K562 (cell line): ENCODE data around the gene MRGPRF. TPM values are rescaled to one million over a fixed set of nuclear protein-coding genes. Genes with fewer than 3 reads are reported as not detected.

Experiments used
- CEBPG ChIP-seq, 3 experiments: fragments of 200-800 bp in 1 of 3; sonication (Bioruptor generic) in 1 of 3; sonication (generic) in 1 of 3; formaldehyde crosslinking in 1 of 3; IDR thresholded peaks in 2 of 3; conservative IDR thresholded peaks in 1 of 3; 2 replicates each; pipeline versions ENCODE4 v1.6.1 to v1.8.0; 2016 to 2022; ENCODE audit warnings: missing compliant biosample characterization in 2 of 3, missing genetic modification characterization in 2 of 3, mild to moderate bottlenecking in 1 of 3, missing genetic modification reagents in 1 of 3
- FOXP1 ChIP-seq: sonication (generic); formaldehyde crosslinking; IDR thresholded peaks from 2 replicates; pipeline ENCODE4 v1.8.0; 2022; ENCODE audit warnings: mild to moderate bottlenecking, missing genetic modification reagents
- SIN3A ChIP-seq, 2 experiments: fragments of 150-350 bp in 1 of 2; IDR thresholded peaks; 2 replicates each; pipeline ENCODE4 v1.6.1; 2011 to 2016; ENCODE audit warnings: borderline replicate concordance in 2 of 2, low read depth in 2 of 2, low read length in 2 of 2, mild to moderate bottlenecking in 2 of 2, moderate library complexity in 2 of 2; ENCODE audit not compliant: control insufficient read depth in 1 of 2
- polyA plus RNA-seq, 8 experiments: library from polyadenylated mRNA; depleted of rRNA in 4 of 8; stranded (reverse) in 5 of 8; unstranded in 3 of 8; fragments of >200 nt; fragmentation: Nextera tagmentation in 2 of 8; fragmentation: Illumina TruSeq in 1 of 8; extraction: Ambion mirVana in 2 of 8; extraction: Trizol in 1 of 8; gene quantifications; 2 replicates each; pipeline versions ENCODE4 v1.2.1 to v1.2.3, GENCODE V29; 2011 to 2014; ENCODE audit warnings: inconsistent platforms in 1 of 8, missing spikeins in 1 of 8
- total RNA-seq, 7 experiments: library from RNA; depleted of rRNA in 6 of 7; stranded (reverse); fragments of >200 nt in 6 of 7; fragmentation: Illumina TruSeq in 2 of 7; extraction: Trizol in 2 of 7; gene quantifications; 2 replicates each; pipeline versions ENCODE4 v1.2.1 to v1.2.3, GENCODE V29; 2011 to 2021; ENCODE audit warnings: low replicate concordance in 1 of 7
- TF ChIP-seq, protein P1 (sequence below), 2 experiments: fragments of 450-650 bp; formaldehyde crosslinking in 1 of 2; IDR thresholded peaks; 2 replicates each; pipeline versions ENCODE4 v1.4.0 to v1.6.1; 2014 to 2020; ENCODE audit warnings: mild to moderate bottlenecking in 2 of 2, borderline replicate concordance in 1 of 2, low read depth in 1 of 2

The MRGPRF gene
- total and polyA plus RNA-seq, 9 of the 15 experiments (the other 6 are each of a cell fraction or from before 2014, with no cell fraction given), result not detected

GRCh38 chr11:69027704-69028372 is 14.8 kb upstream of the MRGPRF start (continued):
- TF ChIP-seq, protein P1, sequence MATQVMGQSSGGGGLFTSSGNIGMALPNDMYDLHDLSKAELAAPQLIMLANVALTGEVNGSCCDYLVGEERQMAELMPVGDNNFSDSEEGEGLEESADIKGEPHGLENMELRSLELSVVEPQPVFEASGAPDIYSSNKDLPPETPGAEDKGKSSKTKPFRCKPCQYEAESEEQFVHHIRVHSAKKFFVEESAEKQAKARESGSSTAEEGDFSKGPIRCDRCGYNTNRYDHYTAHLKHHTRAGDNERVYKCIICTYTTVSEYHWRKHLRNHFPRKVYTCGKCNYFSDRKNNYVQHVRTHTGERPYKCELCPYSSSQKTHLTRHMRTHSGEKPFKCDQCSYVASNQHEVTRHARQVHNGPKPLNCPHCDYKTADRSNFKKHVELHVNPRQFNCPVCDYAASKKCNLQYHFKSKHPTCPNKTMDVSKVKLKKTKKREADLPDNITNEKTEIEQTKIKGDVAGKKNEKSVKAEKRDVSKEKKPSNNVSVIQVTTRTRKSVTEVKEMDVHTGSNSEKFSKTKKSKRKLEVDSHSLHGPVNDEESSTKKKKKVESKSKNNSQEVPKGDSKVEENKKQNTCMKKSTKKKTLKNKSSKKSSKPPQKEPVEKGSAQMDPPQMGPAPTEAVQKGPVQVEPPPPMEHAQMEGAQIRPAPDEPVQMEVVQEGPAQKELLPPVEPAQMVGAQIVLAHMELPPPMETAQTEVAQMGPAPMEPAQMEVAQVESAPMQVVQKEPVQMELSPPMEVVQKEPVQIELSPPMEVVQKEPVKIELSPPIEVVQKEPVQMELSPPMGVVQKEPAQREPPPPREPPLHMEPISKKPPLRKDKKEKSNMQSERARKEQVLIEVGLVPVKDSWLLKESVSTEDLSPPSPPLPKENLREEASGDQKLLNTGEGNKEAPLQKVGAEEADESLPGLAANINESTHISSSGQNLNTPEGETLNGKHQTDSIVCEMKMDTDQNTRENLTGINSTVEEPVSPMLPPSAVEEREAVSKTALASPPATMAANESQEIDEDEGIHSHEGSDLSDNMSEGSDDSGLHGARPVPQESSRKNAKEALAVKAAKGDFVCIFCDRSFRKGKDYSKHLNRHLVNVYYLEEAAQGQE (IDR thresholded peaks at IDR 0.05; ENCODE audit: borderline replicate concordance), result no peak
- TF ChIP-seq, protein P1 (CRISPR knock-in tag; IDR thresholded peaks at IDR 0.05; ENCODE audit: low read depth), result no peak
- TF ChIP-seq SIN3A (IDR thresholded peaks at IDR 0.05; ENCODE audit: borderline replicate concordance in 2 of 2, control insufficient read depth in 1 of 2, low read depth in 2 of 2, low read length in 2 of 2) (no peak), FOXP1 (no peak), CEBPG (CRISPR knock-in tag; IDR thresholded peaks at IDR 0.05) (no peak), CEBPG (tag; conservative IDR thresholded peaks at IDR 0.05 in 1 of 2, IDR thresholded peaks at IDR 0.05 in 1 of 2) (peak; percentile 43 to 50; a peak in 2 of 4 replicates)
